Measurements from ENCODE around the gene DNAH8. TPM values are rescaled to one million over a fixed set of nuclear protein-coding genes. Genes with fewer than 3 reads are reported as not detected.
"Not testable (repeated sequence)": the region's sequence is repeated elsewhere in the genome, so short reads cannot be mapped to it uniquely, and the experiment has no call there.

Gene DNAH8
- total RNA-seq, 4 donors from 2014 or later, result not detected

- ATAC-seq (no peak), DNase-seq (no peak)
- TF ChIP-seq CTCF (IDR thresholded peaks at IDR 0.05 in 4 of 5, conservative IDR thresholded peaks at IDR 0.05 in 1 of 5) (no peak), POLR2A (IDR thresholded peaks at IDR 0.05) (no peak)
- Histone ChIP-seq H3K27ac (no peak overlapping the region), H3K4me1 (no peaks in the 10 kb centered on the region), H3K4me3 (no peak overlapping the region), H3K9me3 (no peaks in the 10 kb centered on the region), H3K27me3 (peaks cover 0 to 4% (median 3%) of the 10 kb centered on the region in 3 donors), H3K36me3 (no peaks in the 10 kb centered on the region)
- in situ Hi-C loops (cut with MboI; ENCODE audit: low sequenced_read_pairs in 4 of 4), result no loop called here
- intact Hi-C loops (cut with DNase I; ENCODE audit: low total_unique reads), result no loop called here
Measured at GRCh38 chr6:38796006-38796405, 80.9 kb downstream of the DNAH8 start.

DNA sequence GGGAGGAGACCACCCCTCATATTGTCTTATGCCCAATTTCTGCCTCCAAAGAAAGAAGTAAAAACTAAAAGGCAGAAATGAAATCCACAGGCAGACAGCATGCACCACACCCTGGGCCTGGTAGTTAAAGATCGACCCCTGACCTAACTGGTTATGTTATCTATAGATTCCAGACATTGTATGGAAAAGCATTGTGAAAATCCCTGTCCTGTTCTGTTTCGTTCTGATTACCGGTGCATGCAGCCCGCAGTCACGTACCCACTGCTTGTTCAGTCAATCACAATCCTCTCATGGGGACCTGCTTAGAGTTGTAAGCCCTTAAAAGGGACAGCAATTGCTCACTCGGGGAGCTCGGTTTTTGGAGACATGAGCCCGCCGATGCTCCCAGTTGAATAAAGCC, 81.3 kb downstream of the DNAH8 start:
- H3K27ac ChIP-seq; H3K4me3 ChIP-seq; H3K9me3 ChIP-seq; intact Hi-C loops (cut with DNase I; ENCODE audit: low total_unique reads); DNase-seq; in situ Hi-C loops (cut with MboI; ENCODE audit: low sequenced_read_pairs in 4 of 4); H3K4me1 ChIP-seq; ATAC-seq; H3K27me3 ChIP-seq; H3K36me3 ChIP-seq: not testable (repeated sequence)

DNA sequence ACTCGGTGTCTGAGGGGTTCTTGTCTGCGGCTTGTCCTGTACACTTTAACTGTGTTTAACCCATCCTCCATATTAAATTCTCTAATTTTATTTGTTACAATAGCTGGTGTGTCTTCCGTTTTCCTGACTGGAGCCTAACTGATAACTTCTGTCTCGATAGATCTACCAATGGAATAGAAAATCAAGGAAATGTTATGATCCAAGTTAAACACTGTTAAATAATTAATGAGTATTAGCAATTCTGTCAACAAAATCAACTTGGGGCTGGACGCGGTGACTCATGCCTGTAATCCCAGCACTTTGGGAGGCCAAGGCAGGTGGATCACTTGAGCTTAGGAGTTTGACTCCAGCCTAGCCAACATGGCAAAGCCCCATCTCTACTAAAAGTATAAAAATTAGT, 81.7 kb downstream of the DNAH8 start:
- ATAC-seq (no peak), DNase-seq (no peak)
- no peak overlapping the region for H3K4me3 ChIP-seq
- H3K36me3 ChIP-seq, result no peaks in the 10 kb centered on the region
- in situ Hi-C loops (cut with MboI; ENCODE audit: low sequenced_read_pairs in 4 of 4), result no loop called here
- peaks cover 0 to 8% (median 3%) of the 10 kb centered on the region in 3 donors for H3K27me3 ChIP-seq
- H3K9me3 ChIP-seq, result no peaks in the 10 kb centered on the region
- intact Hi-C loops (cut with DNase I; ENCODE audit: low total_unique reads), result no loop called here
- no peaks in the 10 kb centered on the region for H3K4me1 ChIP-seq
- TF ChIP-seq POLR2A (IDR thresholded peaks at IDR 0.05), result no peak
- no peak for TF ChIP-seq CTCF (IDR thresholded peaks at IDR 0.05 in 4 of 5, conservative IDR thresholded peaks at IDR 0.05 in 1 of 5)
- no peak overlapping the region for H3K27ac ChIP-seq

DNA sequence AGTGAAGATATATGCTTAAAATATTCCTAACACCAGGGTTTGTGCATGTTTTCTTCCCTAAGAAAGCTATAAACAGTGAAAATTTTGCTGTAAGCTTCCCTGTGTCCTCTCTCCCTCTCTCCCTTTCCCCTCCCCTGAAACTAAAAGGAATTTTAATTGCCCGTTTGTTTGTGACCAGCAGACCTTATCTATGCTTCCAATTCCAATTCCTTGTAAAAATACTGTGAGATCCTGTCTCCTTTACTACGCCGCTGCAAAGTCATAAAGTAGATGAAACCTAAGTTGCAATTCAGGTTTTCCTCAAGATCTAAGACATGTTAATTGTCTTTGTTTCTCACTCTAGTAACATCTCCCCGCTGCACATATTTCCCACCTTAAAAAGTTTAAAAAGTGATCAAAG, 82.3 kb downstream of the DNAH8 start:
- TF ChIP-seq CTCF (IDR thresholded peaks at IDR 0.05 in 4 of 5, conservative IDR thresholded peaks at IDR 0.05 in 1 of 5), result no peak
- no peak for TF ChIP-seq POLR2A (IDR thresholded peaks at IDR 0.05)
- peaks cover 0 to 11% (median 3%) of the 10 kb centered on the region in 3 donors for H3K27me3 ChIP-seq
- no peak overlapping the region for H3K27ac ChIP-seq
- no peak overlapping the region for H3K4me3 ChIP-seq
- H3K4me1 ChIP-seq, result no peaks in the 10 kb centered on the region
- no peaks in the 10 kb centered on the region for H3K36me3 ChIP-seq
- in situ Hi-C loops (cut with MboI; ENCODE audit: low sequenced_read_pairs in 4 of 4), result no loop called here
- intact Hi-C loops (cut with DNase I; ENCODE audit: low total_unique reads), result no loop called here
- no peak for DNase-seq
- H3K9me3 ChIP-seq, result no peaks in the 10 kb centered on the region
- no peak for ATAC-seq

DNA sequence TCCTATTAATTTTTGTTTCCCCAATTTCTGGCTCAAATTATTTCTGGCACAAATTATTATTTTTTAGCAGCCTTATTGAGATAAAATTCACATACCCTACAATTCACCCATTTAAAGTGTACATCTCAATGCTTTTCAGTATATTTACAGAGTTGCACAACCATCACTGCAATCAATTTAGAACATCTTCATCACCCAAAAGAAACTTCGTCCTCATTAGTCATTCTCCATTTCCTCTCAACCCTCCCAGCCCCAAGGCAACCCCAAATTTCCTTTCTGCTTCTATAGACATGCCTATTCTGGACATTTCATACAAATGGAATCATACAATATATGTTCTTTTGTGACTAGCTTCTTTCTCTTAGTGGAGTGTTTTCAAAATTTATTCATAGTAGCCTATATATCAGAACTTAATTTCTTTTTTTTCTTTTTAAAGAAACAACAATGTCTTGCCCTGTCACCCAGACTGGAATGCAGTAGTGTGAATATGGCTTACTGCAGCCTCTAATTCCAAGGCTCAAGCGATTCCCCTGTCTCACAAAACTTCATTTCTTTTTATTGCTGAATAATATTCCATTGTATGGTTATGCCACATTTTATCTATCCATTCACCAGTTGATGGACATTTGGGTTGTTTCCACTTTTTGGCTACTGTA, 84.5 kb downstream of the DNAH8 start:
- no peaks in the 10 kb centered on the region for H3K4me1 ChIP-seq
- DNase-seq (no peak), ATAC-seq (no peak)
- H3K36me3 ChIP-seq, result no peaks in the 10 kb centered on the region
- no peaks in the 10 kb centered on the region for H3K9me3 ChIP-seq
- peaks cover 0 to 11% (median 3%) of the 10 kb centered on the region in 3 donors for H3K27me3 ChIP-seq
- intact Hi-C loops (cut with DNase I; ENCODE audit: low total_unique reads) (no loop called here), in situ Hi-C loops (cut with MboI; ENCODE audit: low sequenced_read_pairs in 4 of 4) (no loop called here)
- TF ChIP-seq POLR2A (IDR thresholded peaks at IDR 0.05) (no peak), CTCF (IDR thresholded peaks at IDR 0.05 in 4 of 5, conservative IDR thresholded peaks at IDR 0.05 in 1 of 5) (no peak)
- no peak overlapping the region for H3K4me3 ChIP-seq
- no peak overlapping the region for H3K27ac ChIP-seq

All from gastrocnemius medialis (tissue), 4 donors.